ENCODE measurements around the gene ANXA4.

- TF ChIP-seq KLF11 (CRISPR knock-in tag; IDR thresholded peaks at IDR 0.05) (no peak), MYNN (CRISPR knock-in tag; IDR thresholded peaks at IDR 0.05; ENCODE audit: low read depth) (no peak), NR1H2 (CRISPR knock-in tag; IDR thresholded peaks at IDR 0.05; ENCODE audit: borderline replicate concordance, low read depth) (no peak), MEF2D (CRISPR knock-in tag; IDR thresholded peaks at IDR 0.05) (no peak), CTCF (CRISPR knock-in tag; IDR thresholded peaks at IDR 0.05) (no peak), ZNF660 (CRISPR knock-in tag; IDR thresholded peaks at IDR 0.05; ENCODE audit: borderline replicate concordance, low read depth) (no peak), THAP7 (CRISPR knock-in tag; IDR thresholded peaks at IDR 0.05) (no peak), ZNF768 (CRISPR knock-in tag; IDR thresholded peaks at IDR 0.05) (no peak), ZBTB21 (CRISPR knock-in tag; IDR thresholded peaks at IDR 0.05) (no peak), RAD21 (CRISPR knock-in tag; IDR thresholded peaks at IDR 0.05) (no peak), ZBTB34 (CRISPR knock-in tag; IDR thresholded peaks at IDR 0.05) (no peak), PTBP1 (IDR thresholded peaks at IDR 0.05; ENCODE audit: low read depth, low read length, poor library complexity, severe bottlenecking) (no peak)
Measured at GRCh38 chr2:69777786-69778105, 35.8 kb downstream of the ANXA4 start.

All from HepG2 (cell line).